Spleen (tissue), 7 donors: Measurements from ENCODE around the gene AURKAIP1.

ENCODE experiments used
- CTCF ChIP-seq, 11 experiments: fragments of 200-600 bp in 7 of 11; fragments of 450-650 bp in 4 of 11; sonication (generic) in 4 of 11; IDR thresholded peaks in 8 of 11; conservative IDR thresholded peaks in 3 of 11; 1 replicate in 7 of 11; 2 replicates in 4 of 11; pipeline versions ENCODE4 v1.4.0 to v1.8.0; 2016 to 2021; ENCODE audit warnings: antibody characterized with exemption in 11 of 11, inconsistent platforms in 4 of 11, mild to moderate bottlenecking in 1 of 11
- POLR2A ChIP-seq, 3 donors: fragments of 450-650 bp; IDR thresholded peaks; one replicate each; pipeline ENCODE4 v1.5.1; 2017; ENCODE audit warnings: antibody characterized with exemption in 3 of 3, mild to moderate bottlenecking in 1 of 3
- POLR2AphosphoS5 ChIP-seq, 3 donors: sonication (generic); formaldehyde crosslinking; IDR thresholded peaks; one replicate each; pipeline ENCODE4 v1.5.1; 2017; ENCODE audit warnings: antibody characterized with exemption in 3 of 3
- donor health status: DM: no; HTN: no; CAD: no; lungs with moderate emphysema.
- donor health status: DM: no; HTN: no; CAD: no.
- donor health status: DM: no; HTN: no; CAD: no.

GRCh38 chr1:1347663-1348419, 27.2 kb downstream of the AURKAIP1 start:
- no peak for TF ChIP-seq POLR2A (IDR thresholded peaks at IDR 0.05)
- no peak for TF ChIP-seq CTCF (IDR thresholded peaks at IDR 0.05 in 8 of 11, conservative IDR thresholded peaks at IDR 0.05 in 3 of 11)
- TF ChIP-seq POLR2AphosphoS5 (IDR thresholded peaks at IDR 0.05), result no peak
